SU-DHL-6 (cell line): ENCODE measurements around the gene SLC39A11.

Experiments
- CTCF ChIP-seq: fragments of 200-600 bp; sonication (generic); IDR thresholded peaks from one replicate; pipeline ENCODE4 v1.5.1; 2017; ENCODE audit warnings: antibody characterized with exemption, mild to moderate bottlenecking, low read length, moderate library complexity; ENCODE audit not compliant: insufficient read depth, poor library complexity, severe bottlenecking
- EZH2phosphoT487 ChIP-seq: fragments of 200-600 bp; sonication (generic), shearing (Covaris generic); conservative IDR thresholded peaks from 2 replicates; pipeline ENCODE4 v1.6.1; 2018; ENCODE audit warnings: mild to moderate bottlenecking, antibody characterized with exemption, low read length, moderate library complexity, mixed read lengths

- no peak for TF ChIP-seq CTCF
- TF ChIP-seq EZH2phosphoT487: no peak
These were observed 3.9 kb downstream of the SLC39A11 start for GRCh38 chr17:73088561-73088960.
